ENCODE results near the gene LRFN3.
"Not testable (repeated sequence)": the region's sequence is repeated elsewhere in the genome, so short reads cannot be mapped to it uniquely, and the experiment has no call there.

The LRFN3 gene

DNA sequence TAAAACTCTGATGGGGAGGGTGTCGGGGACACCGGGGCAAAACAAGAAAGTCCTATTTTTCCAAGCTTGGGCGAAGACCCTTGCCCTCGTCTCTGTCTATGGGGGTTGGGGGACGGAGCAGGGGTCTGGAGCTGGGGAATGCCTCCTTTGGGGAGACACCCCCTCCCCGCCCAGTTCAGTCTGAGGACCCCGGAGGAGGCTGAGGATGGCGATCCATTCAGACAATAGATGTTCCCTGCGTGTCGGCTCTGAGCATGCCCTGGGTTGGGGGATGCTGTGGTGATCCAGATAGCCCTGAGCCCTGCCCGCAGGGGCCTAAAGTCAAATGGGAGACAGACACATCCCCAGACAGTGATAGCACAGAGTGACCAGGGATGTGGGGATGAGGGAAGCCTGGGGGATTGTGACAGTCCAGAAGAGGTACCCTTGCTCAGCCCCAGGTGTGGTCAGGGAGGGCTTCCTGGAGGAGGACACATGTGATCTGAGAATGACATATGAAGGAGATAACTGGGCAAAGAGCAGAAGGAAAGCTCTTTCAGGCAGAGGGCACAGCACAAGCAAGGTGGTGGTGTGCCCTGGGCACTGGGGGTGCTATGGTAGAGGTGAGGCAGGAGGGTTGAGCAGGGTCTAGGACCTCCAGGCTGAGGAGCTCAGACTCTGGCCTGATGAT, 9.1 kb downstream of the LRFN3 start:
- no peak overlapping the region for H3K4me3 ChIP-seq (ENCODE audit: low read depth, low read length)
- TF ChIP-seq, protein P1, sequence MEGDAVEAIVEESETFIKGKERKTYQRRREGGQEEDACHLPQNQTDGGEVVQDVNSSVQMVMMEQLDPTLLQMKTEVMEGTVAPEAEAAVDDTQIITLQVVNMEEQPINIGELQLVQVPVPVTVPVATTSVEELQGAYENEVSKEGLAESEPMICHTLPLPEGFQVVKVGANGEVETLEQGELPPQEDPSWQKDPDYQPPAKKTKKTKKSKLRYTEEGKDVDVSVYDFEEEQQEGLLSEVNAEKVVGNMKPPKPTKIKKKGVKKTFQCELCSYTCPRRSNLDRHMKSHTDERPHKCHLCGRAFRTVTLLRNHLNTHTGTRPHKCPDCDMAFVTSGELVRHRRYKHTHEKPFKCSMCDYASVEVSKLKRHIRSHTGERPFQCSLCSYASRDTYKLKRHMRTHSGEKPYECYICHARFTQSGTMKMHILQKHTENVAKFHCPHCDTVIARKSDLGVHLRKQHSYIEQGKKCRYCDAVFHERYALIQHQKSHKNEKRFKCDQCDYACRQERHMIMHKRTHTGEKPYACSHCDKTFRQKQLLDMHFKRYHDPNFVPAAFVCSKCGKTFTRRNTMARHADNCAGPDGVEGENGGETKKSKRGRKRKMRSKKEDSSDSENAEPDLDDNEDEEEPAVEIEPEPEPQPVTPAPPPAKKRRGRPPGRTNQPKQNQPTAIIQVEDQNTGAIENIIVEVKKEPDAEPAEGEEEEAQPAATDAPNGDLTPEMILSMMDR (IDR thresholded peaks at IDR 0.05; ENCODE audit: insufficient read depth, low read depth, low read length, missing control alignments) = no peak
- no peak for DNase-seq (ENCODE audit: low read depth)

- TF ChIP-seq, protein P1 (IDR thresholded peaks at IDR 0.05; ENCODE audit: insufficient read depth, low read depth, low read length, missing control alignments) = no peak
- no peak overlapping the region for H3K4me3 ChIP-seq (ENCODE audit: low read depth, low read length)
- DNase-seq (ENCODE audit: low read depth) = no peak
Observed at GRCh38 chr19:35946203-35946602, 10.0 kb downstream of the LRFN3 start.

DNA sequence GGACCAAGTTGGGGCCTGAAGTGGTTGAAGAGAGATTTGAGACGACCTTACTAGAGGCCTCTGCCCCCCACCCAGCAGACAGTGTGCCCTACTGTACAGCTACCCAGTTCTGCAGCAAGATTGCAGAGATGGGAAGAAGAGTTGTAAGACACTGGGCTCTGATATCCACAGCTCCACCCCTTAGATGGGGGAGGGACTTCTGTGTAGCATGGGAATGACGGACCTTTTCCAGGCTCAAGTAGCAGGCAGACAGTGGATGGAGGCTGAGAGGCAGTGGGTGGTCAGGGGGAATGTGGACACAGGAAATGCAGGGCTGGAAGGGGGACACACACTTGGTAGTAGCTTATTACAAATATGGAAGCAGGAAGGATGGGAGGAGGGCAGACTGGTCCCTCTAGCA, 13.0 kb downstream of the LRFN3 start:
- DNase-seq (ENCODE audit: low read depth) = no peak
- TF ChIP-seq, protein P1 (IDR thresholded peaks at IDR 0.05; ENCODE audit: insufficient read depth, low read depth, low read length, missing control alignments) = no peak
- no peak overlapping the region for H3K4me3 ChIP-seq (ENCODE audit: low read depth, low read length)

GRCh38 chr19:35955881-35956634, 19.9 kb downstream of the LRFN3 start:
- TF ChIP-seq, protein P1 (IDR thresholded peaks at IDR 0.05; ENCODE audit: insufficient read depth, low read depth, low read length, missing control alignments) = no peak
- no peak for DNase-seq (ENCODE audit: low read depth)
- no peak overlapping the region for H3K4me3 ChIP-seq (ENCODE audit: low read depth, low read length)

DNA sequence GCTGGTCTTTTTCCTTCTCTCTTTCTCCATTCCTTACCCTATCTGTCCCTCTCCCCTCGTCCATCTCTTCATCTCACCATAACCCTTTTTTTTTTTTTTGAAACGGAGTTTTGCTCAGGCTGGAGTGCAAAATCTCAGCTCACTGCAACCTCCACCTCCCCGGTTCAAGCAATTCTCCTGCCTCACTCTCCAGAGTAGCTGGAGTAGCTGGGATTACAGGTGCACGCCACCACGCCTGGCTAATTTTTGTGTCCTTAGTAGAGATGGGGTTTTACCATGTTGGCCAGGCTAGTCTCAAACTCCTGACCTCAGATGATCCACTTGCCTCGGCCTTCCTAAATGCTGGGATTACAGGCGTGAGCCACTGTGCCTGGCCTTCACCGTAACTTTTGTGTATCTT, 21.2 kb downstream of the LRFN3 start:
- H3K4me3 ChIP-seq (ENCODE audit: low read depth, low read length); DNase-seq (ENCODE audit: low read depth): not testable (repeated sequence)

- no peak overlapping the region for H3K4me3 ChIP-seq (ENCODE audit: low read depth, low read length)
Observed at GRCh38 chr19:35958660-35959039, 22.5 kb downstream of the LRFN3 start.

More at GRCh38 chr19:35958660-35959039, 22.5 kb downstream of the LRFN3 start:
- TF ChIP-seq, protein P1 (IDR thresholded peaks at IDR 0.05; ENCODE audit: insufficient read depth, low read depth, low read length, missing control alignments) = no peak
- no peak for DNase-seq (ENCODE audit: low read depth)

Data from GM12865 (cell line).